Cardiac fibroblast (primary cell): ENCODE results near the gene ZNF70.

Source experiments
- DNase-seq, 2 donors: peaks; one replicate each; pipeline versions ENCODE4 v3.0.0 to v3.0.0-alpha.2; 2010; ENCODE audit warnings: low read depth in 2 of 2
- H3K4me3 ChIP-seq, 2 donors: replicated peaks in 1 of 2; 1 replicate in 1 of 2; 2 replicates in 1 of 2; pipeline ENCODE4 v1.5.1; 2011; ENCODE audit warnings: low read depth in 2 of 2, low read length in 2 of 2, mild to moderate bottlenecking in 2 of 2, moderate library complexity in 1 of 2
- TF ChIP-seq, protein P1 (sequence below): IDR thresholded peaks from one replicate; pipeline ENCODE4 v1.5.1; 2011; ENCODE audit warnings: low read depth, mild to moderate bottlenecking, low read length, inconsistent platforms

ZNF70 gene

DNA sequence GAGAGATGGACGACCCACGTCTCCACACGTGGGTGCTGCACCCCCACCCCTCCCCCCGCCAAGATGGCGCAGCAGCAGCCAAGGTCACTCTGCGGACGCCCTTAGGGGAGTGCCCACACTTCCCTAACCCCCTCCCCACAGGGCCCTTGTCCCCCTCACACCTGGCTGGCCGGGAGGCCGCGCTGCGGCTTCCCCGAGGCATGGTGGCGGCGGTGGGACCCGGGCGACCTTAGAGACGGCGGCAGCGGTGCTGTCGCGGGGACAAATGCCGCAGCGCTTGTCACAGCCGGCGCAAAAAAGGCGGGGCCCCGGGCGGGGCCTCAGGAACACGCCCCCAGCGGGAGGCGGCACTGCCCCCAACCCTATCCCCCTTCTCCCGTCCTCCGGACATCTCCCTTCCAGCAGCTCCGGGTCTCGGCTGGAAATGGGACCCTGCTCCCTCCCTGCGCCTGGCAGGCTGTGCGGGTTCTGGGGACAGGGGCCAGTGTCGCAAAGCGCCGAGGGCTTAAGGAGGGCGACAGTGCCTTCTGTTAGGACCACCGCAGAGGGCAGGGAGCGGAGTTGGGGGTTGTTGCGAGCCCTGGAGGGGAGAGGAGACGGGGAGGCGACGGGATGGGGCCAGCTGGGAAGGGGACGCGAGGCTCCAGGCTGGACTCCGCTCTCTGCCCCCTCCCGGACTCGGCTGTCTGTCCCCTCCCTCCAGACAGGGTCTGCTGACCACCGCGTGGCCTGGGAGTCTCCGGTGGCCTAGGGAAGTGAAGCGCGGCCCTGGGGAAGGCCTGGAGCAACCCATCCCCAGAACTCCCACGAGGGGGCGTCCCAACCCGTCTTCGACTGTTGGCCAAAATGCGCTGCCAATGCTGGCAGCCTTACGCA is 17.0 kb upstream of the ZNF70 start, which contains the start of gene CHCHD10:
Gene CHCHD10, minus strand, starts transcription at position 300 of the 876 bp plus-strand sequence. Its CDS starts 98 bp downstream, at position 202.
- peak; percentile 79 for DNase-seq
- H3K4me3 ChIP-seq, result peak within 1 kb of the TSS; percentile 59 to 65
- TF ChIP-seq, protein P1, sequence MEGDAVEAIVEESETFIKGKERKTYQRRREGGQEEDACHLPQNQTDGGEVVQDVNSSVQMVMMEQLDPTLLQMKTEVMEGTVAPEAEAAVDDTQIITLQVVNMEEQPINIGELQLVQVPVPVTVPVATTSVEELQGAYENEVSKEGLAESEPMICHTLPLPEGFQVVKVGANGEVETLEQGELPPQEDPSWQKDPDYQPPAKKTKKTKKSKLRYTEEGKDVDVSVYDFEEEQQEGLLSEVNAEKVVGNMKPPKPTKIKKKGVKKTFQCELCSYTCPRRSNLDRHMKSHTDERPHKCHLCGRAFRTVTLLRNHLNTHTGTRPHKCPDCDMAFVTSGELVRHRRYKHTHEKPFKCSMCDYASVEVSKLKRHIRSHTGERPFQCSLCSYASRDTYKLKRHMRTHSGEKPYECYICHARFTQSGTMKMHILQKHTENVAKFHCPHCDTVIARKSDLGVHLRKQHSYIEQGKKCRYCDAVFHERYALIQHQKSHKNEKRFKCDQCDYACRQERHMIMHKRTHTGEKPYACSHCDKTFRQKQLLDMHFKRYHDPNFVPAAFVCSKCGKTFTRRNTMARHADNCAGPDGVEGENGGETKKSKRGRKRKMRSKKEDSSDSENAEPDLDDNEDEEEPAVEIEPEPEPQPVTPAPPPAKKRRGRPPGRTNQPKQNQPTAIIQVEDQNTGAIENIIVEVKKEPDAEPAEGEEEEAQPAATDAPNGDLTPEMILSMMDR, result peak; percentile 82

DNA sequence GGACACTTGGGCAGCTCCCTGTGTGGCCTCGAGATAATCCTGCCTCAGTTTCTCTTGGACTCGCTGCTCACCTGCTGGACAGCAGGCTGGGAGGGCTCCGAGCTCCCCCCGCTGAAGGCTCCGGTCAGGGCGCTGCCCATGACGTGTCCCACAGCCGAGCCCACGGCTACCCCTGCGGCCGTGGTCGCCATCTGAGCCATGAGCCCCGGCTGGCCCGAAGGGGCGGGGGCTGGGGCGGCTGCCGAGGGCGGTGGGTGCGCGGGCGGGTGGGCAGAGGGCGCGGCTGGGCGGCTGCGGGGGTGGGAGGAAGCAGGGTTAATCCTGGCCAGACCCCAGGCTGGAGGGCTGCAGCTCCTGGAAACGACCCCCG is 16.4 kb upstream of the ZNF70 start:
- TF ChIP-seq, protein P1, result no peak
- peak overlapping the region; percentile 59 to 65 for H3K4me3 ChIP-seq
- no peak for DNase-seq

DNA sequence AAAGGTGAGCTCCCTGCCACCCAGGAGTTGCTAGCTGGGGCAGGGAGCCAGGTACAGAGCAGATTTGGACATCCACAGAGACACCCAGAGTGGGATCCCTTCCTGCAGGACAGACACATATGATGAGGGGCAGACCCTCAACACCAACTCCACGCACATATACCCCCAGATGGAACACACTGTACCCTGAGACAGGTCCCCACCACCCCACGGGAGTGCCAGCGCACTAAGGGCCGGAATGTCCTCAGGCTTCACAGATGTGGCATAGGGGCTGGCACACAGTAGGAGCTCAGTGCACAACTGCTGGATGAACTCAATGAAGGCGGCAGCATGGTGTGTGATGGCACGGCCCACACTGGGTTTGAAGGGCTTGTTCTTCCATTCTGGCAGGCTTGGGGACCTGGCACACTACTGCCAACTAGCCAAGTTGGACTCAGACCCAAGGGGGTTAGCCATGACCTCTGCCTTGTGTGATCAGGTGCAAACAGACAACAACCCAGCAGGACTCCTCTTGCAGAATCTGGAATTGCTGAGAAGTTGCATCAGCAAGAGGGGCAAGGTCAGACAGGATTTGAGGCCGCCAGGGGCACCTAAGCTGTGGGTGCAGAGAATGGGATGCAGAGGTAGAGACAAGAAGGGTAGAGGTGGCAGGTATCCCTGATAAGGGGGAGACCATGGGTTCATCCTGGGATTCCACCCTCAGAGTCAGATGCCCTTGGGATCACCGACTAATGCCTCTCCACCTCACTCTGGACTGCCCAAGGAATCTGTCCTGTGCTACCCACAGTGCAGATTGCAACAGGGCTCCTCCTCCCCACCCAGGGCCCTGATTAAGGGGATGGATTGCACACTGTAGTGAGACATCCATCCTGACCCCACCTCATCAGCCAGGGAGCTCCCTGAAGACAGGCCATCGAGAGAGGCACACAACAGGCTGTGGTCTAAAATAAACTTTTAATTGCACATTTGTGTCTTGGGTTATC is 14.3 kb upstream of the ZNF70 start:
- TF ChIP-seq, protein P1, result no peak
- no peak overlapping the region for H3K4me3 ChIP-seq
- DNase-seq, result no peak

DNA sequence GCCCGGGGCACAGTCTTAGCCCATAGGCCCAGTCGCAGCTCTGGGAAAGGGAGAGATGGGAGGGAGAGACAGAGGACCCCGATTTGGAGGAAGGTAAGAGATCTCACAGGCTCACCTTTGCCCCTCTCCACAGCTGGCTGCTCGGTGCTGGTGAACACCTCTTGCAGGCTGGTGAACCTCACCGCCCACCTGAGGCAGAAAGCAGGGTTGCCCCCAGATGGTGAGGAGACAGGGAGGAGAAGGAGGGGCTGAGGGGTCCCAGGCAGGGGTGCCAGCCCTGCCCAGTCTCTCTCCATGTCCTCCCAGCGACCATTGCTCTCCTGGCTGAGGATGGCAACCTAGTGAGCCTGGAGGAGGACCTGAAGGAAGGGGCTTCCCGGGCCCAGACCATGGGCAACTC is 13.0 kb upstream of the ZNF70 start:
- TF ChIP-seq, protein P1, result no peak

DNA sequence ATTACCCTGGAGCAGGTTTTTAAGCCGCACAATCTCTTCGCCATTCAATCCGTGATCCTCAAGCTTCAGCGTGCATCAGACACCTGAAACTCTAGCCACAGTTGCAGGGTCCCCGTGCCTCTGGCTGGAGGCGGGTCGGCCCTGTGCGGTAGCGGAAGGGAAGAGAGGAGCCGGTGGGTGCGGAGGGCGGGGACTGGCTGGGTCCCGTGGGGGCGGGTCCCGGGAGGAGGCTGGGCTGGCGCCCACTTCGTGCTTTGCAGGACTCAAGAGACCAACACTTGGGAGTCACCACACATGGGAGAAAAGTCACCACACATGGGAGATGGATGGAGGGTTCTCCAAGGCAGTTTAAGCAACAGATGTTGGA is 12.7 kb upstream of the ZNF70 start:
- DNase-seq, result no peak
- TF ChIP-seq, protein P1, result no peak
- H3K4me3 ChIP-seq, result no peak overlapping the region

More for the DNA sequence above, 13.0 kb upstream of the ZNF70 start:
- no peak for DNase-seq
- no peak overlapping the region for H3K4me3 ChIP-seq

DNA sequence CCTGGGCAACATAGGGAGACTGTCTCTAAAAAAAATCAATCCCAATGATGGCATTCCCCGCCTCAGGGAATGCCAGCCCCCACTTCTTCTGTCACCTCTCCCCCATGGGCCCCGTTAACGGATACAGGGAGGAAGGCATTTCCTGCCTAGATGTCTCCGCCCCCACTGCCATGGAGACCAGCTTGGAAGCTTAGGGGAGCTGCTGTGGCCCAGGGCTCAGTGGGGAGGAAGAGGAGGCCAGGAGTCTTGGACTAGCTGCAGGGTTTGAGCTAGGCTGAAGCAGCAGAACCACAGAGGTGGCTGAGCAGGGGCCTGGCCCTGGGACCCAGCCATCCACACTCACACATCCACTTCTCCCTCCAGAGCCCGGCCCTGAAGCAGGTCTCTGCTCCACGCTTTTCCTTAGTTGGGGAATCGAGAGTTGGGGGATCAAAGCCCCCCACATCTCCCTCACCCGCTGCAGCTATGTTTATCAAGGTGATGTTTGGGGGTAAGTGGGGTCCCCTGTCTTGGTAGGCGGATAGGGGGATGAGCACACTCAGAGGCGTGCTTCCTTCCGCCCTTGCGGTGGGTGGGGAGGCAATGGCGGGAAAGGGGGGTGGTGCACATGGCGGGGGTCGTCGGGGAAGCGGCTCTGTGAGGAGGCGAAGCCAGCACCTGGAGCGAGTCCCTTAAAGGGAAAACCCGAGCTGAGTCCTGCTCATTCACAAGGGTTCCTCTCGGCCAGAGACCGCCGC is 12.1 kb upstream of the ZNF70 start, which contains the start of gene C22orf15:
Gene C22orf15, plus strand, starts transcription at position 149 of the 737 bp plus-strand sequence. Its CDS starts 317 bp downstream, at position 466.
- no peak within 1 kb of the TSS for H3K4me3 ChIP-seq
- TF ChIP-seq, protein P1, result no peak
- DNase-seq, result peak in 1 of 2 donors; percentile 64
